SIG-M5 treated with dmso at 0.1 percent for 504 hours (cell line): ENCODE data around the gene IKBIP.
"Not testable (repeated sequence)": the region's sequence is repeated elsewhere in the genome, so short reads cannot be mapped to it uniquely, and the experiment has no call there.

Experiments used
- DNase-seq: peaks from one replicate; lab custom pipeline; 2025; ENCODE audit not compliant: unreplicated experiment; lab: John Stamatoyannopoulos, UW

The IKBIP gene

GRCh38 chr12:98578821-98579220 lies 65.8 kb downstream of the IKBIP start:
- DNase-seq, result peak; percentile 18

GRCh38 chr12:98578392-98578791 lies 66.2 kb downstream of the IKBIP start:
- DNase-seq, result no peak

GRCh38 chr12:98576795-98577194 lies 67.8 kb downstream of the IKBIP start:
- DNase-seq, result not testable (repeated sequence)

DNA sequence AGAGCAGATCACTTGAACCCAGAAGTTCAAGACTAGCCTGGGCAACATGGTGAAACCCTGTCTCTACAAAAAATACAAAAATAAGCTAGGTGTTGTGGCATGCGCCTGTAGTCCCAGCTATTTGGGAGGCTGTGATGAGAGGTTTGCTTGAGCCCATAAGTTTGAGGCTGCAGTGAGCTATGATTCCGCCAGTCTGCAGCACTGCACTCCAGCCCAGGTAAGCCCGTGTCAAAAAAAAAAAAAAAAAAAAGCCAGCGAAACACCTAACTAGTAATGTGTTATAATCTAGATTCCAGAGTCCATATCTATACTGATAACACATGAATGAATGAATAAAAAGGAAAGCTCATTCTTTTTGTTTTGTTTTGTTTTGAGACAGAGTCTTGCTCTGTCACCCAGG lies 69.6 kb downstream of the IKBIP start:
- DNase-seq, result no peak
